Esophagus muscularis mucosa (tissue), 4 donors: ENCODE measurements around the gene PCMT1. TPM values are rescaled to one million over a fixed set of nuclear protein-coding genes. Genes with fewer than 3 reads are reported as not detected.

Experiments
- DNase-seq: peaks from one replicate; pipeline ENCODE4 v3.0.0-alpha.2; 2017; ENCODE audit errors: extremely low spot score
- H3K27ac ChIP-seq, 4 donors: fragments of 200-600 bp; sonication (generic); replicated peaks in 1 of 4; 1 replicate in 3 of 4; 2 replicates in 1 of 4; pipeline ENCODE4 v1.5.1; 2016 to 2019; ENCODE audit warnings: mild to moderate bottlenecking in 1 of 4
- H3K27me3 ChIP-seq, 4 donors: fragments of 200-600 bp; sonication (generic); one replicate each; pipeline versions ENCODE4 v1.5.1 to v1.6.0; 2016 to 2019
- H3K36me3 ChIP-seq, 4 donors: fragments of 200-600 bp; sonication (generic); one replicate each; pipeline ENCODE4 v1.5.1; 2016 to 2019
- H3K4me1 ChIP-seq, 4 donors: fragments of 200-600 bp; sonication (generic); one replicate each; pipeline ENCODE4 v1.5.1; 2016 to 2019
- H3K4me3 ChIP-seq, 4 donors: fragments of 200-600 bp; sonication (generic); 1 replicate in 2 of 4; 2 replicates in 2 of 4; pipeline ENCODE4 v1.5.1; 2016 to 2019; ENCODE audit warnings: mild to moderate bottlenecking in 4 of 4, moderate library complexity in 1 of 4
- H3K9me3 ChIP-seq, 4 donors: fragments of 200-600 bp; sonication (generic); 1 replicate in 3 of 4; 2 replicates in 1 of 4; pipeline ENCODE4 v1.5.1; 2016 to 2019
- EP300 ChIP-seq: sonication (generic); formaldehyde crosslinking; IDR thresholded peaks from one replicate; pipeline ENCODE4 v1.6.1; 2017; ENCODE audit warnings: antibody characterized with exemption
- POLR2A ChIP-seq: fragments of 450-650 bp; IDR thresholded peaks from one replicate; pipeline ENCODE4 v1.6.1; 2017; ENCODE audit warnings: antibody characterized with exemption, moderate library complexity, mild to moderate bottlenecking, low read depth
- POLR2AphosphoS5 ChIP-seq, 2 donors: sonication (generic); formaldehyde crosslinking; IDR thresholded peaks; one replicate each; pipeline ENCODE4 v1.6.1; 2017; ENCODE audit warnings: antibody characterized with exemption in 2 of 2
- WGBS: methylation state at CpG from one replicate; pipeline ENCODE4 v1.1.5; 2018; 5-methylcytosine and 5-hydroxymethylcytosine counted together
- intact Hi-C: fragments of 100-400 bp; cut with DNase I; formaldehyde crosslinking; loops from one replicate; pipeline ENCODE4 v1.15.1; 2023
- total RNA-seq, 4 donors: library from RNA; depleted of rRNA; stranded (reverse); fragments of >200 nt; gene quantifications; one replicate each; pipeline versions ENCODE4 v1.1.0 to v1.2.1, GENCODE V29; 2016
- TF ChIP-seq, protein P1 (sequence below), 3 experiments: fragments of 200-600 bp in 2 of 3; fragments of 450-650 bp in 1 of 3; sonication (generic) in 2 of 3; IDR thresholded peaks; one replicate each; pipeline ENCODE4 v1.5.1; 2017 to 2019; ENCODE audit warnings: antibody characterized with exemption in 3 of 3, mild to moderate bottlenecking in 2 of 3, moderate library complexity in 1 of 3

PCMT1 gene
- total RNA-seq, 4 donors from 2014 or later = 93.9 to 111 (median 107) TPM

DNA sequence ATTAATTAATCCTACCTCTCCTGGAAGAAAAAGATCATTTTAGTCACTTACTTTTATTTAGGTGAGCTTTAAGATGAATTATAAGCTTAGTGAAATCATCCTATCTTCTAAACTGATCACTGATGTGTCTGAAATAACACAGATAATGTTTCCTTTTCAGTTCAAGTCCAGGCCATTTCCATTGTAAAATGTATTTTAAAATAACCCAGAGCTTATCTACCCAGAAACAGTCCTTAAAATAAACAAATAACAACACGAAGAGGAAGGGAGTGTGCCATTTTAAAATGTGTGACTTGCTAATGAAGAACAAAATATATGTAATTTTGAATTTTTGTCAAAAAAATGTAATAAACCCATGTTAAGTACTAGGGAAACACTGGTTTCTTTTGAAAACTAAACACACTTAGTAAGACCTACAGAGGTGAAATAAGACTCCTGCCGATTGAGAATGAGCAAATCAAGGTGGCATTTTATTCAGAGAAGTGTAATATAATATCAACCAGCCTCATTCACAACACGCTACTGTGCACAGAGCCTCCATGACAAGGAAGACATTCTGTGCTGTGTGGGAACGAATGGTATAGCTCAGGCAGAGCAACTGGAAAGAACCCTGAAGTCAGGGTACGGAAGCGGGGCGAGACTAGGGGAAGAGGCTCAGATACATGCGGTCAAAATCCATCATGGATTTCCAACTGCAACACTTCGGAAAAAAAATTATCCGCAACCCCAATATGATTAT, 106.9 kb downstream of the PCMT1 start:
- intact Hi-C loops = no loop called here
- TF ChIP-seq POLR2AphosphoS5 (IDR thresholded peaks at IDR 0.05) (no peak), EP300 (no peak)
- DNase-seq = no peak
- peaks cover 0 to 14% (median 2%) of the 10 kb centered on the region in 4 donors for H3K36me3 ChIP-seq
- H3K4me3 ChIP-seq = no peak overlapping the region
- WGBS = 87% methylated on average over 10 of the region's 10 CpGs
- no peaks in the 10 kb centered on the region for H3K9me3 ChIP-seq
- H3K4me1 ChIP-seq = peaks cover 0 to 16% (median 14%) of the 10 kb centered on the region in 4 donors
- no peaks in the 10 kb centered on the region for H3K27me3 ChIP-seq
- no peak overlapping the region for H3K27ac ChIP-seq

DNA sequence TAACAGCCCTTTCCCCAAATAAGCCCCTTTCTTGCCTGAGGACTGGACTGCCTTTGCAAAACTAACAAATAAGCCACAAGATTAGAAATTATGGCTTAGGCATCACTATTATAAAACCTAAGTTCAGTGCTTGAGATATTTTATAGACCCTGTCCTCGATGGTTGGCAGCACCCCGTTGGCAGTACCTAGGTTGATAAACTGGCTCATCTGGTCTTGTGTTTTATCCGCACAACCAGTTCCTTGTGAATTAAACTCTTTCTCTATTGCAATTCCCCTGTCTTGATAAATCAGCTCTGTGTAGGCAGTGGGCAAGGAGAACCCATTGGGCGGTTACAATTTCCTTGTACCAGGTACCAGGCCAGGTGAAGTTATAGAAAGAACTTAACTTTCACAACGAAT, 108.0 kb downstream of the PCMT1 start:
- intact Hi-C loops = no loop called here
- TF ChIP-seq EP300 = no peak
- WGBS = 95% methylated on average over 5 of the region's 5 CpGs
- no peak overlapping the region for H3K4me3 ChIP-seq
- H3K27me3 ChIP-seq = no peaks in the 10 kb centered on the region
- H3K9me3 ChIP-seq = no peaks in the 10 kb centered on the region
- no peak for DNase-seq
- H3K4me1 ChIP-seq = peaks cover 7 to 27% (median 25%) of the 10 kb centered on the region in 4 donors
- peaks cover 0 to 4% (median 1%) of the 10 kb centered on the region in 4 donors for H3K36me3 ChIP-seq
- H3K27ac ChIP-seq = no peak overlapping the region

DNA sequence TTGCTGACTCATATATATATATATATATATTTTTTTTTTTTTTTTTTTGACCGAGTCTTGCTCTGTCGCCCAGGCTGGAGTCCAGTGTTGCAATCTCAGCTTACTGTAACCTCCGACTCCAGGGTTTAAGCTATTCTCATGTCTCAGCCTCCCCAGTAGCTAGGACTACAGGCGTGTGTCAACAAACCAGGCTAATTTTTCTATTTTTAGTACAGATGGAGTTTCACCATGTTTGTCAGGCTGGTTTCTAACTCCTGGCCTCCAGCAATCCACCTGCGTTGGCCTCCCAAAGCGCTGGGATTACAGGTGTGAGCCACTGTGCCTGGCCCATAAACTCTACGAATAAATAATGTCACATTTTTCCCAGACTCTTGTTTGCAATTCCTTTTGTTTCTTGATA, 109.8 kb downstream of the PCMT1 start:
- H3K9me3 ChIP-seq = no peaks in the 10 kb centered on the region
- H3K4me3 ChIP-seq = no peak overlapping the region
- peaks cover 13 to 34% (median 31%) of the 10 kb centered on the region in 4 donors for H3K4me1 ChIP-seq
- H3K27me3 ChIP-seq = no peaks in the 10 kb centered on the region
- no peaks in the 10 kb centered on the region for H3K36me3 ChIP-seq
- WGBS = 95% methylated on average over 7 of the region's 7 CpGs
- DNase-seq = no peak
- intact Hi-C loops = no loop called here
- TF ChIP-seq POLR2AphosphoS5 (IDR thresholded peaks at IDR 0.05) (no peak), POLR2A (no peak), EP300 (no peak)
- TF ChIP-seq, protein P1, sequence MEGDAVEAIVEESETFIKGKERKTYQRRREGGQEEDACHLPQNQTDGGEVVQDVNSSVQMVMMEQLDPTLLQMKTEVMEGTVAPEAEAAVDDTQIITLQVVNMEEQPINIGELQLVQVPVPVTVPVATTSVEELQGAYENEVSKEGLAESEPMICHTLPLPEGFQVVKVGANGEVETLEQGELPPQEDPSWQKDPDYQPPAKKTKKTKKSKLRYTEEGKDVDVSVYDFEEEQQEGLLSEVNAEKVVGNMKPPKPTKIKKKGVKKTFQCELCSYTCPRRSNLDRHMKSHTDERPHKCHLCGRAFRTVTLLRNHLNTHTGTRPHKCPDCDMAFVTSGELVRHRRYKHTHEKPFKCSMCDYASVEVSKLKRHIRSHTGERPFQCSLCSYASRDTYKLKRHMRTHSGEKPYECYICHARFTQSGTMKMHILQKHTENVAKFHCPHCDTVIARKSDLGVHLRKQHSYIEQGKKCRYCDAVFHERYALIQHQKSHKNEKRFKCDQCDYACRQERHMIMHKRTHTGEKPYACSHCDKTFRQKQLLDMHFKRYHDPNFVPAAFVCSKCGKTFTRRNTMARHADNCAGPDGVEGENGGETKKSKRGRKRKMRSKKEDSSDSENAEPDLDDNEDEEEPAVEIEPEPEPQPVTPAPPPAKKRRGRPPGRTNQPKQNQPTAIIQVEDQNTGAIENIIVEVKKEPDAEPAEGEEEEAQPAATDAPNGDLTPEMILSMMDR (IDR thresholded peaks at IDR 0.05) = no peak
- no peak overlapping the region for H3K27ac ChIP-seq

DNA sequence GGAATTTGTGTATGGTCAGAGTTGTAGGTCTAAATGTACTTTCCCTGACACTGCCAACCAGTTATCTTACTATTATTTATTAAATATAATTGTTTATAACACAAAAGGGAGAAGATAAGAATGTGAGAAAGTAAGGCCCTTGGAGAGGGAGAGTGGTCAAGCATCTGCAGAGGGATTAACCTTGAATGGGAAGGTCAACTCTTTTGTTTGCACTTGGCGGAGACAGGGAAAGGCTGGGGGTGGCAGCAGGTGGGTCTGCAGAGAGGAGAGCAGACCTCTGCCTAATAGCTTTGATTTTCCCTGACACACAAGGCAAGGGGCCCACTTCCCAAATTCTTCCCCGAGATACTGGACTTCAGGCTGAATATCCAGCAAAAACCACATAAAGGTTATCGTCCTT, 110.4 kb downstream of the PCMT1 start:
- intact Hi-C loops = no loop called here
- Histone ChIP-seq H3K4me3 (no peak overlapping the region), H3K4me1 (peaks cover 18 to 39% (median 33%) of the 10 kb centered on the region in 4 donors), H3K36me3 (no peaks in the 10 kb centered on the region), H3K27ac (no peak overlapping the region), H3K9me3 (no peaks in the 10 kb centered on the region), H3K27me3 (no peaks in the 10 kb centered on the region)
- 95% methylated on average over 3 of the region's 3 CpGs for WGBS
- DNase-seq = no peak
- TF ChIP-seq, protein P1 (IDR thresholded peaks at IDR 0.05) = no peak
- TF ChIP-seq POLR2AphosphoS5 (IDR thresholded peaks at IDR 0.05) = no peak
- no peak for TF ChIP-seq POLR2A
- TF ChIP-seq EP300 = no peak

DNA sequence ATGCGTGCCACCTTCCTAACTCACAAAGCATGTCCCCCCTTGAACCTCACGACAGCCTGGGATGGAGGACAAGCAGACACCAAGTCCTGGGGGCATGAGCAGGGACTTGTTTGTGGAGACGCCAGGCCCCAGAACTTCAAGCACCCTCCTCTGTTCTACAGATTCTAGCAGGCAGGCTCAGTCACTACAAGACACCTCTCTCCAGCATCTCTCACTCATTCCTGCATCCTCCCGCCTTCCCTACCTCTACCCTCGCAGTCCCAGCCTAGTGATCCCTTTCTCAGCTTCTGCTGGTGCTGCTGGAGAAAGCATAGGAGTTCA, 110.9 kb downstream of the PCMT1 start:
- intact Hi-C loops = no loop called here
- TF ChIP-seq POLR2AphosphoS5 (IDR thresholded peaks at IDR 0.05) = no peak
- TF ChIP-seq EP300 = no peak
- TF ChIP-seq POLR2A = no peak
- TF ChIP-seq, protein P1 (IDR thresholded peaks at IDR 0.05) = no peak
- peaks cover 18 to 35% (median 30%) of the 10 kb centered on the region in 4 donors for H3K4me1 ChIP-seq
- 98% methylated on average over 5 of the region's 5 CpGs for WGBS
- no peaks in the 10 kb centered on the region for H3K9me3 ChIP-seq
- no peaks in the 10 kb centered on the region for H3K36me3 ChIP-seq
- no peak for DNase-seq
- H3K27me3 ChIP-seq = no peaks in the 10 kb centered on the region
- no peak overlapping the region for H3K4me3 ChIP-seq
- no peak overlapping the region for H3K27ac ChIP-seq

Other genes starting within 250 kb of the PCMT1 start
- 10 to 100 TPM; 22.1 to 30.2 (median 26.1) TPM for gene PPIL4, start 203.7 kb upstream of the PCMT1 start, total RNA-seq
- gene GINM1, start 183.4 kb upstream of the PCMT1 start, total RNA-seq = 10 to 100 TPM; 53.7 to 71.8 (median 57.0) TPM
- gene KATNA1, start 101.0 kb upstream of the PCMT1 start, total RNA-seq = 10 to 100 TPM; 15.8 to 24.5 (median 20.2) TPM
- 10 to 100 TPM; 27.0 to 33.6 (median 30.1) TPM for gene LATS1, start 31.6 kb upstream of the PCMT1 start, total RNA-seq
- gene NUP43, start 3.2 kb upstream of the PCMT1 start, total RNA-seq = 10 to 100 TPM in 3 of 4 donors, 1 to 10 TPM in 1; 9.2 to 15.4 (median 11.5) TPM
- 10 to 100 TPM; 15.0 to 29.1 (median 24.0) TPM for gene LRP11, start 114.6 kb downstream of the PCMT1 start, total RNA-seq
- gene RAET1E, start 148.4 kb downstream of the PCMT1 start, total RNA-seq = under 1 TPM in 1 of 4 donors, not detected in 3; 0.29 TPM
- gene RAET1G, start 173.4 kb downstream of the PCMT1 start, total RNA-seq = under 1 TPM in 2 of 4 donors, not detected in 2; 0.29 to 0.32 TPM
- under 1 TPM in 1 of 4 donors, not detected in 3; 0.39 TPM for gene ULBP2, start 192.3 kb downstream of the PCMT1 start, total RNA-seq
- gene ULBP1, start 214.2 kb downstream of the PCMT1 start, total RNA-seq = under 1 TPM in 1 of 4 donors, not detected in 3; 0.17 TPM